D721Med (cell line): ENCODE results near the gene TRIM45.

ENCODE experiments used
- DNase-seq: peaks from one replicate; pipeline ENCODE4 v3.0.0; 2011; ENCODE audit warnings: low spot score; ENCODE audit not compliant: insufficient read length
- FAIRE-seq: peaks from 2 replicates; lab custom pipeline; 2011; peaks lifted over from hg19 to GRCh38; lab: Jason Lieb, UNC
- CTCF ChIP-seq: IDR thresholded peaks from 2 replicates; pipeline ENCODE4 v1.5.1; 2012; ENCODE audit warnings: mild to moderate bottlenecking, control low read depth; ENCODE audit not compliant: insufficient read depth; ENCODE audit errors: missing control alignments

The TRIM45 gene

GRCh38 chr1:117093091-117093534 is 28.4 kb downstream of the TRIM45 start:
- no peak for FAIRE-seq
- no peak for TF ChIP-seq CTCF
- DNase-seq: no peak

DNA sequence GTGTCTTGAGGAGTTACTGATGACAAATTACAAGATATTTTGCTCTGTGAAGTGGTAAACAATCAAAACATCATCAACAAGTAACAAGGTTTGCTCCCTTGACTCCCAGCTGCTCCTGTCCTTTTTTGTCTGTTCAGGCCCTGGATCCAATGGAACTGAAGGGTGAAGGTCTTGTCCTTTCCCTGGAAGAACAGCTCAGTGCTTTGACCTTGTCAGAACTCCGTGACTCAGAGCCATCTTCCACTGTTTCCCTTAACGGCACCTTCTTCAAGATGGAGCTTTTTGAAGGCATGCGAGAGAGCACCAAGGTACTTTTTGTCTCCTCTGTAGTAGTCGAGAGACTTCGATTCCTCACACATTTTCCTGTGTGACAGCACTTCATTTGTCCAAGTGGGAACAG is 29.0 kb downstream of the TRIM45 start:
- TF ChIP-seq CTCF: no peak
- FAIRE-seq: no peak
- DNase-seq: no peak

DNA sequence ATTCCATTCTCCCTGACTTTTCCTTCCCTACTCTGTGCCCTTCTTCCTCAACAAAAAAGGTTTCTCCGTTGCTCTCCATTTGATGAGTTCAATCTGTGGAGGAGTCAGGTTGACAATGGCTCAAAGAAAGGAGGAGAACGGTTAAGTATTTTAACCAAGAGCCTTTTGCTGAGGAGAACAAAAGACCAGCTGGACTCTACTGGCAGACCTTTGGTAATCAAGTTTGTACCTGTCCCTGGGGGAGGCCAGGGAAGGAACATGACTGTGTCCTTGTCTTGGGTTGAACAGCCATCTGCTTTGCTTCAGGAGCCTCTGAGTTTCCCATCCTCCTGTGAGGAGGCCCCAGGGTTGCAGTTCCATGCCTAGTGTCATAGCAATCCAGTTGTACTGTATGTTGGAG is 31.6 kb downstream of the TRIM45 start:
- no peak for FAIRE-seq
- no peak for TF ChIP-seq CTCF
- no peak for DNase-seq

DNA sequence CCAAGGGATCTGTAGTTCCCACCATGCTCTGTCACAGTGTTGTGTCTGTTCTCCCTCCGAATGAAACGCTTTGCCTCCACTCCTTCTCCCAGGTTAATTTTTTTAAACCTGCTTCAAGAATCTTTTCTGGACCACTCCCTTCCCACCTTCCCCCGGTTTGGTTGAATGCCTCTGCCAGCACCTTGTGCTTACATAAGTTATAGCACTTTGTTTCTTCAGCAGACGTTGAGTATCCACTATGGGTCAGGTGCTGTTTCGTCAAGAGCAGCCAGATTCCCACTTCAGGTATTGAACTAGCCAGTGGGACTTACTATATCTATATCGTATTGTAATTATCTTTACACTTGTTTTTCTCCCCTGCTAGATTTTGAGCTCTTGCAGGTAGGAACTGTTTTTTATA is 33.9 kb downstream of the TRIM45 start:
- FAIRE-seq (no peak), DNase-seq (no peak)
- no peak for TF ChIP-seq CTCF

GRCh38 chr1:117084231-117084630 is 37.3 kb downstream of the TRIM45 start:
- TF ChIP-seq CTCF: no peak
- no peak for FAIRE-seq
- no peak for DNase-seq

GRCh38 chr1:117079737-117080136 is 41.8 kb downstream of the TRIM45 start:
- TF ChIP-seq CTCF: no peak
- FAIRE-seq (no peak), DNase-seq (no peak)

GRCh38 chr1:117077267-117077666 is 44.3 kb downstream of the TRIM45 start:
- FAIRE-seq (no peak), DNase-seq (no peak)

More at GRCh38 chr1:117077267-117077666, 44.3 kb downstream of the TRIM45 start:
- no peak for TF ChIP-seq CTCF
